Measurements from ENCODE around the gene C10orf67. TPM values are rescaled to one million over a fixed set of nuclear protein-coding genes. Genes with fewer than 3 reads are reported as not detected.

C10orf67 gene
- total RNA-seq, 1 donor from 2014 or later: 0.33 TPM

DNA sequence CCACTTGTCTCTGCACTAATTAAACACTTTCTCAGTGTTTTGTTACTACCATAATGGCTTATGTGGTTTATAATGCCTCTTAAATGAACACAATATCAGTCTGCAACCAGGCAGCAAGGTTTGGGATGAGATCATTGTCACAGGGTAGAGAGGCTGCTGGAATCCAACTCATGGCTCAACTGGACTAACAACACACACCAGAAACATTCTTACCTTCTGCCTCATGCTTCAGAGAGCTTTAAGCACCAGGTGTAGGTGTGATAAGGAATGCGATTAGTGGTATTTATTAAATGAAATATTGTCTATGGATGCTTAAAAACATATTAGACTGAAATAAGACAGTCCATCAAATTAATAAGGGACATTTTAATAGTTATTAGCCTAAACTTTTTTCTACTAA lies 127.1 kb downstream of the C10orf67 start:
- Mint-ChIP-seq H3K9me3 (no peaks in the 10 kb centered on the region), H3K36me3 (ENCODE audit: low read depth) (no peaks in the 10 kb centered on the region), H3K27ac (ENCODE audit: unreplicated experiment) (no peak overlapping the region), H3K4me1 (no peaks in the 10 kb centered on the region), H3K4me3 (no peak overlapping the region), H3K27me3 (ENCODE audit: low read depth) (peaks cover 95% of the 10 kb centered on the region)
- TF ChIP-seq, protein P1, sequence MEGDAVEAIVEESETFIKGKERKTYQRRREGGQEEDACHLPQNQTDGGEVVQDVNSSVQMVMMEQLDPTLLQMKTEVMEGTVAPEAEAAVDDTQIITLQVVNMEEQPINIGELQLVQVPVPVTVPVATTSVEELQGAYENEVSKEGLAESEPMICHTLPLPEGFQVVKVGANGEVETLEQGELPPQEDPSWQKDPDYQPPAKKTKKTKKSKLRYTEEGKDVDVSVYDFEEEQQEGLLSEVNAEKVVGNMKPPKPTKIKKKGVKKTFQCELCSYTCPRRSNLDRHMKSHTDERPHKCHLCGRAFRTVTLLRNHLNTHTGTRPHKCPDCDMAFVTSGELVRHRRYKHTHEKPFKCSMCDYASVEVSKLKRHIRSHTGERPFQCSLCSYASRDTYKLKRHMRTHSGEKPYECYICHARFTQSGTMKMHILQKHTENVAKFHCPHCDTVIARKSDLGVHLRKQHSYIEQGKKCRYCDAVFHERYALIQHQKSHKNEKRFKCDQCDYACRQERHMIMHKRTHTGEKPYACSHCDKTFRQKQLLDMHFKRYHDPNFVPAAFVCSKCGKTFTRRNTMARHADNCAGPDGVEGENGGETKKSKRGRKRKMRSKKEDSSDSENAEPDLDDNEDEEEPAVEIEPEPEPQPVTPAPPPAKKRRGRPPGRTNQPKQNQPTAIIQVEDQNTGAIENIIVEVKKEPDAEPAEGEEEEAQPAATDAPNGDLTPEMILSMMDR (conservative IDR thresholded peaks at IDR 0.05): no peak
- no peak for DNase-seq (ENCODE audit: low read depth, low spot score)

DNA sequence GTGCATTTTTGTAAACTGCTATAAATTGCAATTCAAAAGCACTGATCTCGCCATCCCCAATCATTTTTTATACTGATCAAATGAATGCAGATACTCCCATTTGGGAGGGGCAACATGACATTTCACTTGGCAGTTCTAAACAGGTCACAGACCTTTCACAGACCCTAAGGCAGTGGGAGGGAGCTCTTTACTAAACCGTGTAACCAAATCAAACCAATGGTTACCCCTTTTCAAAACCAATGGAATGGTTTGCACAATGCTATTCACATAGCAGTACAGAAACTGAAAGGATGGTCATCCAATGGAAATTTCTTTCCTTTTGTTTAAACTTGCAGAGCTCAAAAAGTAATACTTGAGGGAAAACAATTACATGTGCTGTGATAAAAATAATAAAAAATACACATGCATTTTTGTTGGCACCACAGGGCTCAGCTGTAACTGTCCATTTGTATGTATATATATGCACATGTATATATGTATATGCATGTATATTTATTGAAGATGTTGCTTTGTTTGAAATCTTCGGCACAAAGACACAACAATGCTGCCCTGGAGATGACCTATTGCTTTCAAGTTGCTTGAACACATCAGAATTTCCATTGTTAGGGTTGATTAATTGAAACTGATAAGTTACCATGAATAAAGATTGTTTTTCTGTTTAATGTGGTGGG lies 138.5 kb downstream of the C10orf67 start:
- peak overlapping the region; percentile 29 for H3K27ac Mint-ChIP-seq (ENCODE audit: unreplicated experiment)
- no peak for DNase-seq (ENCODE audit: low read depth, low spot score)
- H3K9me3 Mint-ChIP-seq: no peaks in the 10 kb centered on the region
- H3K27me3 Mint-ChIP-seq (ENCODE audit: low read depth): peaks cover 93% of the 10 kb centered on the region
- TF ChIP-seq, protein P1 (conservative IDR thresholded peaks at IDR 0.05): no peak
- H3K4me3 Mint-ChIP-seq: no peak overlapping the region
- peaks cover 20% of the 10 kb centered on the region for H3K4me1 Mint-ChIP-seq
- no peaks in the 10 kb centered on the region for H3K36me3 Mint-ChIP-seq (ENCODE audit: low read depth)

DNA sequence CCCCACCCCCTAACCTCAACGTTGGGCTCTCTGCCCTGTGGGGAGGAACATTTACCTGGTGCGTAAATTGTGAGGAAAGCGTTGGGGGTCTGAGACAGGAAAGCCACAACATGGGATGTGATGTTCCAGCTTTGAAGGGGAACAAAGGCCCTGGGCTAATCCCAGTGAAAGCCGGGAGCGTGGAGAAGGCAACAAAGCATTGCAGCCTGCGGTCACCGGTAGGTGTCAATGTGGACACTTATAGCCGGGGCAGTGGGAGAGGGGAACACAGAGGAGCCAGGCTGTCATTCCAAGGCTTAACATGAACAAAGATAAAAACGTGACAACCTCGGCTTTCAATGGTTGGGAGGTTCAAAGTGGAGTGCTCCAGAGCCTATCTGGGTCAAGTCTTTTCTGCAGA lies 139.8 kb downstream of the C10orf67 start:
- no peaks in the 10 kb centered on the region for H3K36me3 Mint-ChIP-seq (ENCODE audit: low read depth)
- H3K4me3 Mint-ChIP-seq: peak overlapping the region; percentile 60
- no peaks in the 10 kb centered on the region for H3K9me3 Mint-ChIP-seq
- H3K27me3 Mint-ChIP-seq (ENCODE audit: low read depth): peaks cover 93% of the 10 kb centered on the region
- TF ChIP-seq, protein P1 (conservative IDR thresholded peaks at IDR 0.05): no peak
- DNase-seq (ENCODE audit: low read depth, low spot score): no peak
- no peak overlapping the region for H3K27ac Mint-ChIP-seq (ENCODE audit: unreplicated experiment)
- H3K4me1 Mint-ChIP-seq: peaks cover 20% of the 10 kb centered on the region

DNA sequence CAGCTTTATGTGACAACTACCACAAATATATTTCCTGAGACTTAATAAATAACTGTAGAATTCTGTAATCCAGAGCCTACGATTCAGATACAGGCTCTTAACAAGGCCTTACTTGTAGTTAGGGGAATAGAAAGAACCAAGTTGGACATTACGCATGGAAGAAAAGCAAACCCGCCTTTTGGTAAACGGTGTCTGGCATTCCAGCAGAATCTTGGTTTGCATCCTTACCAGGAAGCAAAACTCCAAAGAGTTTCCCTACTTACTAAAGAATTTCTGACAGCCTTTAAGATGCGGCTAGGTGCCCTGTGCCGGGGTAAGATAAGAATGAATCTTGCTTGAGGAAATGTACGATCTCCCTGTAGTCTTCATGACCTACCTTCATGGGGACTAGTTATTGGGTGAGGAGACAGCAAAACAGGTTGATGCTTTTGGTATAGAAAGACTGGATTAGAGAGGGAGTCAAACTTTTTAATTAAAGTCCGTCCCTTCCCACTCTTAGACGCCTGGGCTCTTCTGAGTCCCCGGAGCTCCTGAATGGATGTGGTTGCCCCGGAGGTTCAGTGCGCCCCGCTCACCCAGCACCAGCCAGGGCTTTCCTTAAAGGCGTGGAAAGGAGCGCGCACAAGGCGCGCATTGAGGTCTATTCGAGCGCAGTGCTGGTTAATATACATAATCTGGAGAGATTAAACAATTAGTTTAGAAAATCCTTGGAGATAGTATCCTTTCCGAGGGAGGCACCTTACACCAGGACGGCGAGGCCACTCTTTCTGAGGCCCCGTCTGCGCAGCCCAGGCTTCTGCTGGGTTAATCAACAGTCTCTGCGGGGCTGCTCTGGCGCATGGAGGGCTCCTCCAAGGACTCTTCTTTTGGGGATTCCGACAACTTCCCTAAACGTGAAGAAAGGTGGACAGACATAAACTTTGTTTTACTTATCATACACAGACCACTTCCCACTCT lies 140.9 kb downstream of the C10orf67 start:
- H3K27me3 Mint-ChIP-seq (ENCODE audit: low read depth): peaks cover 93% of the 10 kb centered on the region
- no peak for DNase-seq (ENCODE audit: low read depth, low spot score)
- H3K4me3 Mint-ChIP-seq: no peak overlapping the region
- H3K27ac Mint-ChIP-seq (ENCODE audit: unreplicated experiment): no peak overlapping the region
- H3K9me3 Mint-ChIP-seq: no peaks in the 10 kb centered on the region
- TF ChIP-seq, protein P1 (conservative IDR thresholded peaks at IDR 0.05): no peak
- peaks cover 20% of the 10 kb centered on the region for H3K4me1 Mint-ChIP-seq
- H3K36me3 Mint-ChIP-seq (ENCODE audit: low read depth): no peaks in the 10 kb centered on the region

DNA sequence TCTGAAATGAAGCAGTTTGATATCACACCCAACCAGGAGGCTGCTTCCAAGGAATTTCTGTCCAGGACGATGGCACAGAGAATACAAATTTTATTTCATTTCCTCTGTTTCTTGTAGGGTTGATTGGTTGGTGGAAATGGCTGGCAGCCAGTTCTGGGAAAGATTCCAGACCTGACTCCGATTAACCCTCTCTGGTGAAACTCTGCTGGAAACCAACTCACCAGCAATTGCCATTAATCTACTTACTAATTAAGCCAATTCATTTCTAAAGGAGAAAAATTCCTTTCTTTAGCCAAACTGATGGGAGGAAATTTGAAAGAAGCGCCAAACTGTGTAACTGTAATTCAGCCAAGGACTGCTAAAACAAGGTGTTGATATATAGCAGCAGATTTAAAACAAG lies 141.8 kb downstream of the C10orf67 start:
- Mint-ChIP-seq H3K9me3 (no peaks in the 10 kb centered on the region), H3K27me3 (ENCODE audit: low read depth) (peaks cover 93% of the 10 kb centered on the region), H3K4me1 (peaks cover 19% of the 10 kb centered on the region)

More for the DNA sequence above, 141.8 kb downstream of the C10orf67 start:
- H3K4me3 Mint-ChIP-seq: no peak overlapping the region
- H3K27ac Mint-ChIP-seq (ENCODE audit: unreplicated experiment): no peak overlapping the region
- TF ChIP-seq, protein P1 (conservative IDR thresholded peaks at IDR 0.05): no peak
- no peaks in the 10 kb centered on the region for H3K36me3 Mint-ChIP-seq (ENCODE audit: low read depth)
- no peak for DNase-seq (ENCODE audit: low read depth, low spot score)
